GM21529 (cell line): ENCODE measurements around the gene ATXN7L2.
"Not testable (repeated sequence)": the region's sequence is repeated elsewhere in the genome, so short reads cannot be mapped to it uniquely, and the experiment has no call there.

Experiments
- ATAC-seq: cut with Tn5 transposase; IDR thresholded peaks from one replicate; pipeline ENCODE4 v1.9.1; 2021; ENCODE audit not compliant: unreplicated experiment

Gene ATXN7L2

GRCh38 chr1:109483672-109484518 lies at the start of gene ATXN7L2:
TSS of gene ATXN7L2 (plus strand) at chr1:109483905. CDS start at chr1:109483954, 49 bp downstream.
- peak; percentile 71 for ATAC-seq

GRCh38 chr1:109434484-109434883 lies 49.2 kb upstream of the ATXN7L2 start:
- ATAC-seq = no peak

GRCh38 chr1:109438798-109439297 lies 44.9 kb upstream of the ATXN7L2 start:
- ATAC-seq = no peak

GRCh38 chr1:109441069-109441468 lies 42.6 kb upstream of the ATXN7L2 start:
- ATAC-seq = no peak

- ATAC-seq = no peak
These were observed 40.2 kb upstream of the ATXN7L2 start for GRCh38 chr1:109443476-109443875.

- no peak for ATAC-seq
These were observed 39.4 kb upstream of the ATXN7L2 start for GRCh38 chr1:109444346-109444745.

GRCh38 chr1:109445949-109446695 lies 37.6 kb upstream of the ATXN7L2 start:
- ATAC-seq = not testable (repeated sequence)

- ATAC-seq = no peak
These were observed 36.2 kb upstream of the ATXN7L2 start for GRCh38 chr1:109447524-109447923.

GRCh38 chr1:109454497-109455133 lies 29.1 kb upstream of the ATXN7L2 start:
- ATAC-seq = no peak

- no peak for ATAC-seq
These were observed 25.9 kb upstream of the ATXN7L2 start for GRCh38 chr1:109457819-109458218.

GRCh38 chr1:109466125-109466451 lies 17.6 kb upstream of the ATXN7L2 start:
- ATAC-seq = no peak

- no peak for ATAC-seq
These were observed 17.0 kb upstream of the ATXN7L2 start, which contains the start of gene SYPL2 for GRCh38 chr1:109466452-109467300. TSS of gene SYPL2 (plus strand) at chr1:109466546. CDS start at chr1:109466844, 298 bp downstream.

- ATAC-seq = no peak
These were observed 16.4 kb upstream of the ATXN7L2 start for GRCh38 chr1:109467301-109467777.

- ATAC-seq = no peak
These were observed 15.6 kb upstream of the ATXN7L2 start for GRCh38 chr1:109468061-109468460.

- ATAC-seq = no peak
These were observed 14.8 kb upstream of the ATXN7L2 start for GRCh38 chr1:109468903-109469302.

- ATAC-seq = no peak
These were observed 13.5 kb upstream of the ATXN7L2 start for GRCh38 chr1:109470245-109470644.

GRCh38 chr1:109472779-109473178 lies 10.9 kb upstream of the ATXN7L2 start:
- ATAC-seq = no peak

- not testable (repeated sequence) for ATAC-seq
These were observed 10.2 kb upstream of the ATXN7L2 start for GRCh38 chr1:109473284-109474057.

GRCh38 chr1:109474697-109475096 lies 9.0 kb upstream of the ATXN7L2 start:
- no peak for ATAC-seq

- no peak for ATAC-seq
These were observed 8.4 kb upstream of the ATXN7L2 start for GRCh38 chr1:109475261-109475660.
